HG03108 (cell line): ENCODE data around the gene PTPN3.
"Not testable (repeated sequence)": the region's sequence is repeated elsewhere in the genome, so short reads cannot be mapped to it uniquely, and the experiment has no call there.

Source experiments
- ATAC-seq: cut with Tn5 transposase; IDR thresholded peaks from one replicate; pipeline ENCODE4 v1.9.1; 2021; ENCODE audit warnings: moderate library complexity; ENCODE audit not compliant: unreplicated experiment

Gene PTPN3

GRCh38 chr9:109351032-109351431 lies 147.1 kb downstream of the PTPN3 start:
- no peak for ATAC-seq

GRCh38 chr9:109349421-109349846 lies 148.7 kb downstream of the PTPN3 start:
- ATAC-seq = no peak

GRCh38 chr9:109346904-109347303 lies 151.2 kb downstream of the PTPN3 start:
- no peak for ATAC-seq

- no peak for ATAC-seq
Observed at GRCh38 chr9:109344866-109345265, 153.2 kb downstream of the PTPN3 start.

- ATAC-seq = no peak
Observed at GRCh38 chr9:109342878-109343277, 155.2 kb downstream of the PTPN3 start.

- no peak for ATAC-seq
Observed at GRCh38 chr9:109341561-109341960, 156.5 kb downstream of the PTPN3 start.

GRCh38 chr9:109340979-109341378 lies 157.1 kb downstream of the PTPN3 start:
- ATAC-seq = not testable (repeated sequence)

GRCh38 chr9:109336409-109336808 lies 161.7 kb downstream of the PTPN3 start:
- no peak for ATAC-seq

- ATAC-seq = no peak
Observed at GRCh38 chr9:109335929-109336328, 162.2 kb downstream of the PTPN3 start.

GRCh38 chr9:109335121-109335520 lies 163.0 kb downstream of the PTPN3 start:
- no peak for ATAC-seq

- ATAC-seq = no peak
Observed at GRCh38 chr9:109331353-109331752, 166.8 kb downstream of the PTPN3 start.

- ATAC-seq = no peak
Observed at GRCh38 chr9:109329638-109330258, 168.4 kb downstream of the PTPN3 start.

GRCh38 chr9:109328978-109329637 lies 169.0 kb downstream of the PTPN3 start:
- no peak for ATAC-seq
